Fibroblast of lung (primary cell): ENCODE results near the gene VPS33B. TPM values are rescaled to one million over a fixed set of nuclear protein-coding genes. Genes with fewer than 3 reads are reported as not detected.
A peak's percentile ranks its signal among the peaks of the same experiment; 100 is the strongest.

Experiments used
- DNase-seq, 2 donors: peaks; one replicate each; pipeline versions ENCODE4 v3.0.0 to v3.0.0-alpha.2; 2010; ENCODE audit warnings: low read depth in 2 of 2
- H2AFZ ChIP-seq: 2 replicates; pipeline ENCODE4 v1.5.1; 2012; ENCODE audit warnings: low read length, control low read depth, inconsistent platforms
- H3K27ac ChIP-seq: 2 replicates; pipeline ENCODE4 v1.5.1; 2011; ENCODE audit warnings: low read length, control low read depth; ENCODE audit not compliant: insufficient read depth
- H3K27me3 ChIP-seq: 2 replicates; pipeline ENCODE4 v1.5.1; 2011; ENCODE audit warnings: mild to moderate bottlenecking, low read length; ENCODE audit not compliant: control insufficient read depth, insufficient read depth
- H3K36me3 ChIP-seq: 2 replicates; pipeline ENCODE4 v1.5.1; 2011; ENCODE audit warnings: low read length; ENCODE audit not compliant: control insufficient read depth, insufficient read depth
- H3K4me1 ChIP-seq: 2 replicates; pipeline ENCODE4 v1.5.1; 2011; ENCODE audit warnings: low read length; ENCODE audit not compliant: control insufficient read depth, insufficient read depth; ENCODE audit errors: extremely low read depth
- H3K4me2 ChIP-seq: 2 replicates; pipeline ENCODE4 v1.5.1; 2011; ENCODE audit warnings: low read length, control low read depth; ENCODE audit not compliant: insufficient read depth; ENCODE audit errors: extremely low read depth
- H3K4me3 ChIP-seq, 4 experiments: fragments of 200-600 bp in 1 of 4; sonication (generic) in 1 of 4; replicated peaks in 1 of 4; 2 replicates each; pipeline ENCODE4 v1.5.1; 2011 to 2016; ENCODE audit warnings: low read length in 4 of 4, low read depth in 3 of 4, mild to moderate bottlenecking in 3 of 4, control low read depth in 2 of 4, inconsistent platforms in 1 of 4, mixed read lengths in 1 of 4; ENCODE audit not compliant: insufficient read depth in 1 of 4; ENCODE audit errors: control extremely low read depth in 1 of 4
- H3K79me2 ChIP-seq: 2 replicates; pipeline ENCODE4 v1.5.1; 2012; ENCODE audit warnings: mild to moderate bottlenecking, low read length, inconsistent platforms; ENCODE audit not compliant: control insufficient read depth, insufficient read depth
- H3K9ac ChIP-seq: 2 replicates; pipeline ENCODE4 v1.5.1; 2011; ENCODE audit warnings: mild to moderate bottlenecking, low read length, control low read depth; ENCODE audit not compliant: insufficient read depth
- H3K9me3 ChIP-seq: 2 replicates; pipeline ENCODE4 v1.5.1; 2012; ENCODE audit warnings: low read depth, low read length; ENCODE audit not compliant: control insufficient read depth, insufficient read depth
- H4K20me1 ChIP-seq: 2 replicates; pipeline ENCODE4 v1.5.1; 2011; ENCODE audit warnings: low read length; ENCODE audit not compliant: control insufficient read depth, insufficient read depth; ENCODE audit errors: extremely low read depth
- CTCF ChIP-seq, 2 donors: IDR thresholded peaks in 1 of 2; conservative IDR thresholded peaks in 1 of 2; 1 replicate in 1 of 2; 2 replicates in 1 of 2; pipeline ENCODE4 v1.5.1; 2011 to 2012; ENCODE audit warnings: low read length in 2 of 2, control low read depth in 1 of 2, inconsistent platforms in 1 of 2, low read depth in 1 of 2, mild to moderate bottlenecking in 1 of 2
- EZH2 ChIP-seq: IDR thresholded peaks from 2 replicates; pipeline ENCODE4 v1.5.1; 2012; ENCODE audit warnings: low read length, control low read depth, mild to moderate bottlenecking; ENCODE audit errors: missing control alignments
- polyA plus RNA-seq, 2 donors: library from polyadenylated mRNA; depleted of rRNA in 1 of 2; stranded (reverse) in 1 of 2; unstranded in 1 of 2; fragments of >200 nt; gene quantifications; 2 replicates each; pipeline ENCODE4 v1.2.1, GENCODE V29; 2011 to 2012; ENCODE audit warnings: missing spikeins in 1 of 2
- total RNA-seq: library from RNA; depleted of rRNA; stranded (reverse); fragments of >200 nt; gene quantifications from 2 replicates; pipeline ENCODE4 v1.2.1, GENCODE V29; 2014

The VPS33B gene
- total and polyA plus RNA-seq, 2 donors (not counting 1 experiment from before 2014, with no cell fraction given) = 11.2 TPM

- Histone ChIP-seq H3K27me3 (no peaks in the 10 kb centered on the region), H3K36me3 (peaks cover 13% of the 10 kb centered on the region), H3K9me3 (no peaks in the 10 kb centered on the region), H3K79me2 (peaks cover 40% of the 10 kb centered on the region), H4K20me1 (no peaks in the 10 kb centered on the region), H2AFZ (peak overlapping the region; percentile 17), H3K4me3 (no peak overlapping the region), H3K4me2 (no peak overlapping the region), H3K9ac (no peak overlapping the region), H3K27ac (peak overlapping the region; percentile 30), H3K4me1 (no peaks in the 10 kb centered on the region)
- DNase-seq = no peak
- TF ChIP-seq CTCF (conservative IDR thresholded peaks at IDR 0.05 in 1 of 2, IDR thresholded peaks at IDR 0.05 in 1 of 2; ENCODE audit: low read depth in 1 of 2, low read length in 2 of 2) = no peak
- no peak for TF ChIP-seq EZH2
Observed at GRCh38 chr15:90981681-90982080, 40.7 kb downstream of the VPS33B start.

DNA sequence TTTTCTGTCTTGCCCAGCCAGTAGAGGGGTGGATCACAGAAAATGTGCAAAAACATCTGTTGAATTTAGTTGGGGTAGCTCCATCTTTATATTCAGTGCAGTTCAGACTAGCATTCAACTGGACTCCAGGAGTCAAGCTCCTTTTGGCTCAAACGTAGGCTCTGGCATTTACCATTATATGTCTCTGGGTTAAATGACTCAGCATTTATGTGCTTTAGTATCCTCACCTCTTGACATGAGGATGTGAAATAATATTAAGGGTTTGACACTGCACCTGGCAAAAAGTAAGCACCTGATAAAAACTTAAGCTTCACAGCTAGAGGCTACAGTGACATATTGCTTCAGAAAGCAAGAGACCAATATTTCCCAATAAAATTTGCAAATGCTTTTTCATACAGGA is 42.8 kb downstream of the VPS33B start:
- TF ChIP-seq CTCF (conservative IDR thresholded peaks at IDR 0.05 in 1 of 2, IDR thresholded peaks at IDR 0.05 in 1 of 2; ENCODE audit: low read depth in 1 of 2, low read length in 2 of 2) = no peak
- no peak for TF ChIP-seq EZH2
- no peak for DNase-seq
- no peak overlapping the region for H2AFZ ChIP-seq

DNA sequence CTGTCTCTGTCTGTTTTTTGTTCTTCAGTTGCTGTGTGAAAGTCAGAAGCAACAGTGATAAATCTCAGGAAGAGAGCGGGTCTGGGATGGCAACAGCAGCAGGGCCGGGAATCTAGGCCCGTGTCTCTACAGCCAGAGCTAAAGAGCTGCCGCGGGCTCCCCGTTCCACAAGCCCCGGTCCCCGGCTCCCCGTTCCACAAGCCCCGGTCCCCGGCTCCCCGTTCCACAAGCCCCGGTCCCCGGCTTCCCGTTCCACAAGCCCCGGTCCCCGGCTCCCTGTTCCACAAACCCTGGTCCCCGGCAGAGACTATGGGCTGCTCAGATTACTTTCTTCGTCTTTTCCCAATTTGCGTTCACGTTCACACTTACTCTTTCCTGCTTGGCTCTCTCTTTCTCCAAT is 48.2 kb downstream of the VPS33B start:
- Histone ChIP-seq H3K27ac (no peak overlapping the region), H3K9ac (no peak overlapping the region), H3K9me3 (no peaks in the 10 kb centered on the region), H3K4me2 (no peak overlapping the region), H3K4me3 (no peak overlapping the region), H2AFZ (no peak overlapping the region), H4K20me1 (no peaks in the 10 kb centered on the region), H3K27me3 (no peaks in the 10 kb centered on the region), H3K79me2 (no peaks in the 10 kb centered on the region), H3K4me1 (no peaks in the 10 kb centered on the region), H3K36me3 (peaks cover 18% of the 10 kb centered on the region)
- DNase-seq = no peak
- TF ChIP-seq CTCF (conservative IDR thresholded peaks at IDR 0.05 in 1 of 2, IDR thresholded peaks at IDR 0.05 in 1 of 2; ENCODE audit: low read depth in 1 of 2, low read length in 2 of 2) (no peak), EZH2 (no peak)

More for the DNA sequence above, 42.8 kb downstream of the VPS33B start:
- peaks cover 19% of the 10 kb centered on the region for H3K79me2 ChIP-seq
- H3K4me2 ChIP-seq = no peak overlapping the region
- H3K36me3 ChIP-seq = peaks cover 17% of the 10 kb centered on the region
- no peak overlapping the region for H3K27ac ChIP-seq
- H4K20me1 ChIP-seq = no peaks in the 10 kb centered on the region
- no peak overlapping the region for H3K9ac ChIP-seq
- H3K4me3 ChIP-seq = no peak overlapping the region
- no peaks in the 10 kb centered on the region for H3K9me3 ChIP-seq
- H3K4me1 ChIP-seq = no peaks in the 10 kb centered on the region
- H3K27me3 ChIP-seq = no peaks in the 10 kb centered on the region
